ENCODE data around the gene COQ5.

- TF ChIP-seq, protein P1, sequence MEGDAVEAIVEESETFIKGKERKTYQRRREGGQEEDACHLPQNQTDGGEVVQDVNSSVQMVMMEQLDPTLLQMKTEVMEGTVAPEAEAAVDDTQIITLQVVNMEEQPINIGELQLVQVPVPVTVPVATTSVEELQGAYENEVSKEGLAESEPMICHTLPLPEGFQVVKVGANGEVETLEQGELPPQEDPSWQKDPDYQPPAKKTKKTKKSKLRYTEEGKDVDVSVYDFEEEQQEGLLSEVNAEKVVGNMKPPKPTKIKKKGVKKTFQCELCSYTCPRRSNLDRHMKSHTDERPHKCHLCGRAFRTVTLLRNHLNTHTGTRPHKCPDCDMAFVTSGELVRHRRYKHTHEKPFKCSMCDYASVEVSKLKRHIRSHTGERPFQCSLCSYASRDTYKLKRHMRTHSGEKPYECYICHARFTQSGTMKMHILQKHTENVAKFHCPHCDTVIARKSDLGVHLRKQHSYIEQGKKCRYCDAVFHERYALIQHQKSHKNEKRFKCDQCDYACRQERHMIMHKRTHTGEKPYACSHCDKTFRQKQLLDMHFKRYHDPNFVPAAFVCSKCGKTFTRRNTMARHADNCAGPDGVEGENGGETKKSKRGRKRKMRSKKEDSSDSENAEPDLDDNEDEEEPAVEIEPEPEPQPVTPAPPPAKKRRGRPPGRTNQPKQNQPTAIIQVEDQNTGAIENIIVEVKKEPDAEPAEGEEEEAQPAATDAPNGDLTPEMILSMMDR (optimal IDR thresholded peaks at IDR 0.05 in 1 of 3, IDR thresholded peaks at IDR 0.05 in 1 of 3, conservative IDR thresholded peaks at IDR 0.05 in 1 of 3; ENCODE audit: extremely low read depth in 1 of 3, insufficient read depth in 2 of 3, low read length in 3 of 3): no peak
- no peak for TF ChIP-seq EZH2 (IDR thresholded peaks at IDR 0.05; ENCODE audit: low read length)
Observed at GRCh38 chr12:120514002-120514401, 15.0 kb downstream of the COQ5 start.
